HG02973 (cell line): ENCODE measurements around the gene SNAI3.
A peak's percentile ranks its signal among the peaks of the same experiment; 100 is the strongest.

ENCODE experiments used
- ATAC-seq: cut with Tn5 transposase; IDR thresholded peaks from one replicate; pipeline ENCODE4 v1.9.1; 2021; ENCODE audit warnings: moderate library complexity; ENCODE audit not compliant: unreplicated experiment

SNAI3 gene

DNA sequence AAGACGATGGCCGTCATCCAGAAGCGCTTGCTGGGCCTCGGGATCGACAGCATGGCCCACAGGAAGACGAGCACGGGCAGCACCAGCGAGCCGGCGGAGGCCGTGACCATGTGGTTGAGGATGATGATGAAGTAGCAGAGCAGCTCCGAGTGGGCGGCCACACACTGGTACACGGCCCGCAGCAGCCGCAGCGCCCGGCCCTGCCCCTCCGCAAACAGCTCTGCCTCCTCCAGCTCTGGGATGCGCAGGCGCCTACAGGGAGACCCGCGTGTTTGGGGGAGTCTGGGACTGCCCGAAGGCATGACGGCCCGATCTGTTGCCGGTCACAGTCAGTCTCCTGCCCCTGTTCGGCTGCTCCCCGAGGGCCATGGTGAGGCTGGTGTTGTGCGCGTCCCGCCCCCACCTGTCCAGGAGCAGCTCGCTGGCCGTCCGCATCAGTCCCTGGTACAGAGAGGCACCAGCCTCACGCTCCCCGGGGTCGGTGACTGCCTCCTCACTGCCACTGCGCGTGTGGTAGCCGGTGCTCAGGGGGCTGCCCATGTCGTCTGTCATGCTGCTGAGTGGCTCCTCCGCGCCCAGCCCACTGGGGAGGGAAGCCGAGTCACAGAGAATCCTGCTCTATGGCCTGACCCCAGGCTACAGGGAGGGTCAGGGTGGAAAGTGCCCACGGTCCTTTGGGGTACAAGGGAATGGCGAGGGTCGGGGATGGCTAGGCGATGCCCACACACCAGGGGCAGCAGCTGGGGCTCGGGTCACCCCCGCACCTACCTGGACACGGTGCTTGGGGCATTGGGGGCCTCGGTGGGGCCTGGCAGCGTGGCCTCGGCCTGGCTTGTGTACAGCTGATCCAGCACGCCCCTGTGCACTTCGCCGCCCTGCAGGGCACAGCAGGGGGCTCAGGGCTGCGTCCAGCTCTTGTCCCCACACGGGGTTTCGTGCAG is 35.8 kb upstream of the SNAI3 start:
- ATAC-seq, result no peak

GRCh38 chr16:88721236-88721635 is 34.9 kb upstream of the SNAI3 start:
- ATAC-seq, result no peak

GRCh38 chr16:88720396-88720970 is 34.2 kb upstream of the SNAI3 start:
- ATAC-seq, result no peak

DNA sequence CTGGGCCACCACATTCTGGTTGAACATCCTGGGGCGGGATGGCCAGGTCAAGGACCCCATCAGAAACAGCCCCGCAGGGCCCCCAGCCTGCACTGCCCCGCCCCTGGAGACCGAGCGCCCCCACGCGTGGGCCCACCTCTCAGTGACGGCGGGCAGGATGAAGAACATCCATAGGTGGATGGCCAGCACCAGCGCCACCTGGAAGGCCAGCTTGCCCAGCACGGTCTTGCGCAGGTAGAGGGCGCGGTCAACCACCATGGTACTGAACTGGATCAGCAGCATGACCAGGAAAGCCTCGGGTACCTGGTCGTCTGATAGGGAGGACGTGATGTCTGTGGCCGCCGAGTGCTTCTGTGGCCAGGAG is 33.6 kb upstream of the SNAI3 start:
- no peak for ATAC-seq

DNA sequence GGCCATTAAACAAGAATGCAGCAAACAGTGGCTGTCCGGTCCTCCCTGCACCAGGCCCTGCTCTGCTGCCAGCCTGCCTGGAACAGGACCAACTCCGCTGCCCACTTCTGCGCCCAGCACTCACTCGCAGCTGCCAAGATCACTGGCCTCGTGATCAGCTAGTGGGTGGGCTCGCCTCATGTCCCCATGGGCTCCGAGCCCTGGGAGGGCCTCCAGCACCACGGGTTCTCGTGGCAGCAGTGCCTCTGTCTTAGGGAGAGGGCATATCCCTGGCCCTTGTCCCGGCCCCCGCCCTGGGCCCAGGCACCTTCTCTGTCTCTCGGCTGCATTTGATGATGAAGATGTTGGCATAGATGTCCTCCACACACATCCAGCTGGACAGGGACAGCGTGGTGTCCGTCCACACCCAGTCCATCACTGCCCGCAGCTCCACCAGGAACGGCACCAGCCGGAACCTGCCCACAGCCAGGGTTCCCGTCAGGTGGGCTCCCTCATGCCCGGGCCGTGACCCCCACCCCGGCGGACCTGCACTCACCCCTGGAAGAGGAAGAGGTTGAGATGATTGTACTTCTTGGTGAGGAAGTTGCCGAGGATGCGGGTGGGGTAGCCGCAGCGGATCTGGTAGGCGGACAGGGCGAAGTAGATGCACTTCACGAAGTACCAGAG is 33.1 kb upstream of the SNAI3 start:
- ATAC-seq, result no peak

DNA sequence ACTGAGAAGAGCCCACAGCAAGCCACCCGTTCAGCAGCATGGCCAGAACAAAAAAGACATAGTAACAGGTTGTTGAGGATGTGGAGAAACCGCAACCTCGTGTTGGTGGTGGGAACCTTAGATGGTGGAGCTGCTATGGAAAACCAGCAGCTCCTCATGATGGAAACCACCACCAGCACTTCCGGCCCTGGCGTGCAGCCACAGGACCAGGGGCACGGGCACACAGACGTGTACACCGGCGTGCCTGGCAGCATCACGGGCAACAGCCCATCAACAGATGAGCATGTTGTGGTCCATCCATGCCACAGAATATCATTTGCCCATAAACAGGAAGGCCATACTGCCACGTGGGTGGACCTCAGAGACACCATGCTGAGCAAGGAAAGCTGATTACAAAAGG is 31.9 kb upstream of the SNAI3 start:
- no peak for ATAC-seq

DNA sequence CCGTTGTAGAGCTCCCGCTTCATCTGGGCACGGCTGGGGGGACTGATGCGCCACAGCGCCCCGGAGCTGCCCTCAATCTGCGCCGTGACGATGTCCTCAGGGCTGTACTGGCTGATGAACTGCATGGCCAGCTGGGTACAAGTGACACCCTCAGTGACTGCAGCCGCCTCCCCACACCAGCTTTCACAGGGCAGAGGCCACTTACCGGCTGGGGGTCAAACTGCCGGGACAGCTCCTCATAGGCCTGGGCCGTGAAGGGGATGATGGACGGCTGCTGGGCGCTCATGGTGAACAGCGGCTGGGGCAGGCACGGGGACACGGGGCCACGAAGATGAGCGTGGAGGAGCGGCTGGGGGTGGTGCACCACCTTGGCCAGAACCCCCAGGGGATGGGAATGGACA is 30.3 kb upstream of the SNAI3 start:
- ATAC-seq, result no peak

DNA sequence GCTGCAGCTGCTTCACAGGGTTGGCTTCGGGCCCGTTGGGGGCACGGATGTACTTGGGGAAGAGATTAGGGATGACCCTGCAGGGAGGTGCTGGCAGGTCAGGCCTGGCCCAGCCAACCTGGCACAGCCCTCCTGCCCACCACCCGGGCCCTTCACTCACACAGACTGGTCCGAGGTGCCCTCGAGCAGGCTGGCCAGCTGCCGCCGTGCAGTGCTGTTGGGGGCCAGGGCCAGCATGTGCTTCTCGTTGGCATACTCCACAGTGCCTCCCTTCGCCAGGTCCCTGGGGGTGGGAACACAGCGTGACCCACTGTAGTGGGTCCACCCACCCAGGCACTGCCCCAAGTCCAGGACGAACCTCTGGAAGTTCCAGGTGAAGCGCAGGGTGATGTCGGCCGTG is 29.9 kb upstream of the SNAI3 start:
- no peak for ATAC-seq

- no peak for ATAC-seq
Measured at GRCh38 chr16:88715312-88716190, 29.2 kb upstream of the SNAI3 start.

- no peak for ATAC-seq
Measured at GRCh38 chr16:88714420-88715302, 28.4 kb upstream of the SNAI3 start.

DNA sequence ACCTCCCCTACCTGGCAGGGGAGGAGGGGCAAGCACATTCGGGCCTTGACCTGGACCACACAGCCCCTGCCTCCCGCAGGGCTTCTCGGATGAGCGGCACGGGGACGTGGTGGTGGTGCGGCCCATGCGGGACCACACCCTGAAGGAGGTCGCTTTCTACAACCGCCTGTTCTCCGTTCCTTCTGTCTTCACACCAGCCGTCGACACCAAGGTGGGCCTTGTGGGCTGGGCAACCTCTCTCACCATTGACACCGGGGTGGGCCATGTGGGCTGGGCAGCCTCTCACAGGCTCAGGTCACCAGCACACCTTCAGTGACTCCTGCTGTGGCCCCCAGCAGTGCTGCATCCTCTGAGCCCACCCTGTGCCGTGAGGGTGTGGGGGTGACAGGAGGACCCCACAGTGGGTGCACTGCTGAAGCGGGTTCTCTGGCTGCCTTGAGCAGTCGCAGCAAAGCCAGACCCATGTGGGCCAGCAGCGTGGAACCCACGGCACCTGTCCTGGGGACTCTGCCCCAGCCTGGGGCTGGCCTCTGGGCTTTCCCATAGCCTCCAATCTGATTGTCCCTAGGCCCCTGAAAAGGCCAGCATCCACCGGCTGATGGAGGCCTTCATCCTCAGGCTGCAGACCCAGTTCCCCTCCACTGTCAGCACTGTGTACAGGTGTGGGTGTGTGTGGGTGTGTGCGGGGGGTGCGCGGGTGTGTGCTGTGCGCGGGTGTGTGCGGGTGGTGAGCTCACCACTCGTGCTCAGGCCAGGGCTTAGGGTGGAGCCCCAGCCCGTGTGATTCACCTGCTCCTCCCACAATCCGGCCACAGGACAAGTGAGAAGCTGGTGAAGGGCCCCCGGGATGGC is 27.5 kb upstream of the SNAI3 start:
- no peak for ATAC-seq

GRCh38 chr16:88713054-88713453 is 26.7 kb upstream of the SNAI3 start:
- no peak for ATAC-seq

GRCh38 chr16:88712362-88712979 is 26.2 kb upstream of the SNAI3 start:
- no peak for ATAC-seq

DNA sequence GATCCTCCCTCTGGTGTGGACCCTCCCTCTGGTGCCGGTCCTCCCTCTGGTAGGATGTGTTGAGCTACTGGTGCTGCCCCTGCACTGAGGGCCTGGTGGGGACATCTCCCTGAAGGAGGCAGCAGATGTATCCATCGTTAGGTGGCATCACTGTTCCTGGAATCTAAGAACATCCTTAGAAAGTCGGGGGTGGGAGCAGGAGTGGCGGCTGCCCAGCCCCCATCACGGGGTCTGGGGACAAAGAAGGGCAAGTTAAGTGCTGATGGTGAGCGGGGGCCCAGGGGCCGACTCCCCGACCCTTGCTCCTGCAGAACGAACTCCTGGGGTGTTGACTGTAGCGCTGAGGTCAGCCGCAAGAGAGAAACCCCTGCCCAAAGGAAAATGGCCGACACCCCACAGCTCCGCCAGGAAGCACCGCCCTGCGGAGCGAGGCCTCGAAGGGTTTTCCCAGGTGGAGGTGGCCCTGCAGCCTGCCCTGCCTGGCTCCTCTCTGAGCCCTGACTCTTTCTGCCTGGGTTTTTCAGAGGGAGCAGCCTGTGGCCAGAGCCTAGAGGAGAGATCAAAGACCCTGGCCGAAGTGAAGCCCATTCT is 25.5 kb upstream of the SNAI3 start:
- no peak for ATAC-seq

- ATAC-seq, result no peak
Measured at GRCh38 chr16:88710556-88710955, 24.2 kb upstream of the SNAI3 start.

DNA sequence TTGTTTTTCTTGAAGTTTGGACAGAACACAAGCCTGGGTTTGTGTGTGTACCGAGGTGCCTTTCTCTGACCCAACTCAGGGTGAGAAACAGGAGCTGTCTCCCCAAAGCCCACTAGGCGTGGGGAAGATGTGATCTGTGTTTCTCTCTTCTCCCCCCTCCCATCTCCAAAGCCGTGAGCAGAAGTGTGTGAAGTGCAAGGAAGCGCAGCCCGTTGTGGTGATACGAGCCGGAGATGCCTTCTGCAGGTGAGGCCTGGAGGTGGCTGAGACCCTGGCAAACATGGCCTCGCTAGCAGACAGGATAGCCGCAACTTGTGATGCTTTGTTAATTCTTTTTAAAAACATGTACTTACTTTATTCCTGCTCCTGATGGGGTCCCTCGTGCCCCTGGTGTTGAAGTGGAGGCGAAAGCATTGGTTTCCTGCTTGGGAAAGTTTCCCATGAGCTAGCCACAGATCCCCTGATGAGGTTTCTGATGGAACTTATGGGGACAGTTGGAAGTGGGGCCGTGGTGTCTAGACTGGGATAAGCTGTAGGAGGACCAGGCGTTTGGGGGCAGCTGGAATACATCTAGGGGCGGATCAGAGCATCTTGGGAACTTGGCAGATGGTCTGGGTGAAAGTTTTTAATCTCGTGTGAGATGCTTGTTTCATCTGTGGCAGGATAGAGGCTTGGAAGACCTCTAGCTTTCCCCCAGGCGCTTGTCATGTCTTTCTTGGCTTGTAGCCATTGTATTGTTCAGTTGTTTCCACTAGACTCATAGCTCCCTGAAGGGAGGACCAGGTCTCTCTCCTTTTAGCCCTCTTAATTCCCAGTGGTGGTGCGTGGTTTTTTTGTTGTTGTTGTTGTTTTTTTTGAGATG is 20.9 kb upstream of the SNAI3 start:
- ATAC-seq, result no peak

DNA sequence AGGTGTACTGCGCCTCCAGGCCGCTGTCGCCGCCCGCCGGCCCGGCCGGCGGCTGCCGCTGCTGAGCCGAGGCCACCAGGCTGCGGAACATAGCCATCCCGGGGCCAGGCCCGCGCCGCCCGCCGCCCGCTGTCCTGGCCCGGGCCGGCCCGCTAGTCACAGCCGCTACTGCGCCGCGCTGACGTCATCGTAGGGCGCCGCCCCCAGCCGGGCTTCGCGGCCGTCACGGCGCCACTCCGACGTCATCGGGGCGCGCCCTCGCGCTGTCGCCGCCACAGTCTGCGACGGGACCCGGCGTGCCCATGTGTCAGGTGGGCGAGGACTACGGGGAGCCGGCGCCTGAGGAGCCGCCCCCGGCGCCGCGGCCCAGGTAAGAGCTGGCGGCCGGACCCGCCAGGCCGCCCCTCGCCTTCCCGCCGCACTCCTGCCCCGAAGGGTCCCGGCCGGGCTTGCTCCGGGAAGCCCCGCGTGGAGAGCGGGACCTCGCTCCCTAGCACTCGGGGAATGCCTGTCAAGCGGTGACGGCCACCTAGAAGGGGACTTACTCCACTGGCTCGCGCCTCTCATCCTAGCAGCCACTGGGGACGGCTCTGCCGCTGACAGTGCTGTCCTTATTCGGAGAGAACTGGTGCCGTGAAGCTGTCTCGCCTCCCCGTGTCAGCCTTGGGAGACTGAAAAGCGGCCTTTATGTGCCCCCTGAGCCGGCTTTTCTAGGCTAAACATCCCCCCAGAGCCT is 20.1 kb upstream of the SNAI3 start, which contains the start of the genes CTU2 and RNF166:
TSS of gene CTU2 (plus strand) at position 275 of the 736 bp plus-strand sequence. CDS start at position 303, 28 bp downstream.
TSS of gene RNF166 (minus strand) at position 180 of the 736 bp plus-strand sequence. CDS start at position 97, 83 bp downstream.
- ATAC-seq, result peak; percentile 45
